Astrocyte (in vitro differentiated cells and primary cell): ENCODE data around the gene WHRN. TPM values are rescaled to one million over a fixed set of nuclear protein-coding genes. Genes with fewer than 3 reads are reported as not detected.

ENCODE experiments used
- DNase-seq: peaks from one replicate; pipeline ENCODE4 v3.0.0-alpha.2; 2010; ENCODE audit warnings: low read depth
- FAIRE-seq: peaks from 2 replicates; lab custom pipeline; 2011; peaks lifted over from hg19 to GRCh38; lab: Jason Lieb, UNC
- H2AFZ ChIP-seq: 2 replicates; pipeline ENCODE4 v1.6.0; 2012; ENCODE audit warnings: low read depth, low read length, inconsistent platforms
- H3K27ac ChIP-seq: 2 replicates; pipeline ENCODE4 v1.5.1; 2011; ENCODE audit warnings: low read depth, low read length, inconsistent platforms
- H3K27me3 ChIP-seq: 2 replicates; pipeline ENCODE4 v1.6.0; 2011; ENCODE audit warnings: low read length, inconsistent platforms; ENCODE audit not compliant: insufficient read depth
- H3K36me3 ChIP-seq: 2 replicates; pipeline ENCODE4 v1.5.1; 2011; ENCODE audit warnings: low read length, inconsistent platforms; ENCODE audit not compliant: insufficient read depth
- H3K4me1 ChIP-seq: 2 replicates; pipeline ENCODE4 v1.5.1; 2011; ENCODE audit warnings: low read length, inconsistent platforms; ENCODE audit not compliant: insufficient read depth
- H3K4me2 ChIP-seq: 2 replicates; pipeline ENCODE4 v1.6.0; 2012; ENCODE audit warnings: low read length, inconsistent platforms
- H3K4me3 ChIP-seq: 2 replicates; pipeline ENCODE4 v1.5.1; 2011; ENCODE audit warnings: low read depth, mild to moderate bottlenecking, low read length, inconsistent platforms; ENCODE audit not compliant: insufficient read depth
- H3K79me2 ChIP-seq: 2 replicates; pipeline ENCODE4 v1.6.0; 2012; ENCODE audit warnings: mild to moderate bottlenecking, low read length, inconsistent platforms; ENCODE audit not compliant: insufficient read depth
- H3K9ac ChIP-seq: 2 replicates; pipeline ENCODE4 v1.6.0; 2012; ENCODE audit warnings: mild to moderate bottlenecking, low read length, inconsistent platforms
- H3K9me3 ChIP-seq: 2 replicates; pipeline ENCODE4 v1.5.1; 2012; ENCODE audit warnings: low read depth, mild to moderate bottlenecking, low read length, inconsistent platforms; ENCODE audit not compliant: insufficient read depth
- H4K20me1 ChIP-seq: 2 replicates; pipeline ENCODE4 v1.6.0; 2012; ENCODE audit warnings: low read length, inconsistent platforms; ENCODE audit not compliant: insufficient read depth
- H3K27ac Mint-ChIP-seq: one replicate; pipeline ENCODE4 v1.8.0; 2021; ENCODE audit warnings: mild to moderate bottlenecking, mixed read lengths; ENCODE audit not compliant: unreplicated experiment
- H3K27me3 Mint-ChIP-seq: one replicate; pipeline ENCODE4 v1.8.0; 2021; ENCODE audit warnings: low read depth, mixed read lengths; ENCODE audit not compliant: unreplicated experiment
- H3K36me3 Mint-ChIP-seq: one replicate; pipeline ENCODE4 v1.8.0; 2021; ENCODE audit warnings: low read depth, mixed read lengths; ENCODE audit not compliant: unreplicated experiment
- H3K4me1 Mint-ChIP-seq: one replicate; pipeline ENCODE4 v1.8.0; 2021; ENCODE audit warnings: low read depth, mixed read lengths; ENCODE audit not compliant: unreplicated experiment
- H3K4me3 Mint-ChIP-seq: one replicate; pipeline ENCODE4 v1.8.0; 2021; ENCODE audit warnings: mild to moderate bottlenecking, moderate library complexity, mixed read lengths; ENCODE audit not compliant: unreplicated experiment
- H3K9me3 Mint-ChIP-seq: one replicate; pipeline ENCODE4 v1.8.0; 2021; ENCODE audit warnings: mild to moderate bottlenecking, mixed read lengths; ENCODE audit not compliant: unreplicated experiment
- CTCF ChIP-seq: IDR thresholded peaks from 2 replicates; pipeline ENCODE4 v1.5.1; 2011; ENCODE audit warnings: low read depth, mild to moderate bottlenecking, inconsistent platforms, low read length, moderate library complexity; ENCODE audit not compliant: insufficient read depth
- EZH2 ChIP-seq: IDR thresholded peaks from 2 replicates; pipeline ENCODE4 v1.6.1; 2012; ENCODE audit warnings: mild to moderate bottlenecking, low read length, inconsistent platforms; ENCODE audit not compliant: insufficient read depth
- total RNA-seq: library from RNA; stranded (reverse); gene quantifications from 2 replicates; pipeline ENCODE4 v1.2.1, GENCODE V29; 2021

Gene WHRN
- total RNA-seq, 1 donor from 2014 or later = 10.2 TPM

- no peak overlapping the region for H3K27ac ChIP-seq
- Mint-ChIP-seq H3K27me3 (no peaks in the 10 kb centered on the region), H3K9me3 (peaks cover 1% of the 10 kb centered on the region), H3K36me3 (peaks cover 27% of the 10 kb centered on the region), H3K27ac (no peak overlapping the region), H3K4me1 (peaks cover 4% of the 10 kb centered on the region), H3K4me3 (no peak overlapping the region)
- H3K9ac ChIP-seq = no peak overlapping the region
- no peaks in the 10 kb centered on the region for H3K27me3 ChIP-seq
- no peaks in the 10 kb centered on the region for H3K9me3 ChIP-seq
- peaks cover 15% of the 10 kb centered on the region for H4K20me1 ChIP-seq
- H3K79me2 ChIP-seq = no peaks in the 10 kb centered on the region
- DNase-seq = no peak
- no peaks in the 10 kb centered on the region for H3K36me3 ChIP-seq
- FAIRE-seq = no peak
- TF ChIP-seq EZH2 = no peak
- TF ChIP-seq CTCF = no peak
- H3K4me3 ChIP-seq = no peak overlapping the region
- H3K4me1 ChIP-seq = peaks cover 4% of the 10 kb centered on the region
- no peak overlapping the region for H3K4me2 ChIP-seq
- H2AFZ ChIP-seq = no peak overlapping the region
These were observed 131.1 kb downstream of the WHRN start for GRCh38 chr9:114373960-114374730.

GRCh38 chr9:114372921-114373448, 132.3 kb downstream of the WHRN start:
- TF ChIP-seq CTCF (no peak), EZH2 (no peak)
- Histone ChIP-seq H3K4me1 (peaks cover 4% of the 10 kb centered on the region), H3K27me3 (no peaks in the 10 kb centered on the region), H2AFZ (no peak overlapping the region), H3K9ac (no peak overlapping the region), H3K27ac (no peak overlapping the region), H3K4me2 (no peak overlapping the region), H3K4me3 (no peak overlapping the region), H3K36me3 (peaks cover 2% of the 10 kb centered on the region), H3K79me2 (no peaks in the 10 kb centered on the region), H3K9me3 (no peaks in the 10 kb centered on the region), H4K20me1 (peaks cover 10% of the 10 kb centered on the region)
- Mint-ChIP-seq H3K4me3 (no peak overlapping the region), H3K36me3 (peaks cover 24% of the 10 kb centered on the region), H3K4me1 (peaks cover 4% of the 10 kb centered on the region), H3K27ac (no peak overlapping the region), H3K27me3 (no peaks in the 10 kb centered on the region), H3K9me3 (peaks cover 1% of the 10 kb centered on the region)
- FAIRE-seq = no peak
- DNase-seq = no peak
